ENCODE measurements around the gene ARMC12. TPM values are rescaled to one million over a fixed set of nuclear protein-coding genes. Genes with fewer than 3 reads are reported as not detected.

The ARMC12 gene
- total and polyA plus RNA-seq, 2 of the 13 experiments (the other 11 are each of a cell fraction or from before 2014, with no cell fraction given): 1.3 TPM; not detected in 1

DNA sequence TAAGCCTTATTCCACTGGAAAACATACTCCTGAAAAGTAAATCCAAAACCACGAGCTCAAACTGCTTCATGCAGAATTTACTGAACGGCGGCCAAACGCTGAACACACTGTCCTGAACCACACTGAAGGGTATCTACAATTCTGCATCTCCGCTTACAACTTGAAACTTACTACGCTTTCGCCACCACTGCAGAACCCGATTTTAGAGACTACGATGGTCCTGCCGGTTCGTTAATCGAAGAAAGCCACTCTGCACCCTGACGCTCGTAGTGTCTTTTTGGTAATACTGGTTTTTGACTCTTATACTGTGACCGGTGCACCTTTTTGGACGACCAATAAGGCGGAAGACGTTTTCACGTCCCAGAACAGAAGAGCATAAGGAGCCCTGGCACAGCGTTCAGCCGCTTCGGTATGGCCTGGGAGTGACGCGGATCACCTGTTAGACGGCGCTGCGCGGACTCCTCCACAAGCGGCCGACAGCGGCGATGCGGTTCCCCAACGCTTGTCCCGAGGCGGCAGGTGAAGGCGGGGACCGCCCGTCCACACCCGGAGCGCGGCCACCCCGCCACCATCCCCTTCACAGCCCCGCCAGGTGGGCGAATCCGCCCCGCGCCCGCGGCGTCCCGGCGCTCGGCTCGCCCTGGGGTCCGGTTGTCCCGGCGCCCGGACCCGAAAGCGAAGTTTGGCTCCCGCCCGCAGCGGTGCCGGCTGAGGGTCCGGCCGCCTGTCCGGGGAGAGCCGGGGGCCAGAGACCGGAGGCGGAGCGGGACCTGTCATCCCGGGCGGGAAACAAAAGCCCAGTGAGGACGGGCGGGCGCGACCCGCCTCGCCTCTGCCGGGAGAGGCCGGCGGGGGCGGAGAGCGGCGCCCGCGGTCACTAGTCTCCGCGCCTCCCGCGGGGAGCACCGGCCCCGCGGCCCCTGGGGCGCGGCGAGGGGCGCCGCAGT, 48.9 kb upstream of the ARMC12 start (continued):
- TF ChIP-seq, protein P1, sequence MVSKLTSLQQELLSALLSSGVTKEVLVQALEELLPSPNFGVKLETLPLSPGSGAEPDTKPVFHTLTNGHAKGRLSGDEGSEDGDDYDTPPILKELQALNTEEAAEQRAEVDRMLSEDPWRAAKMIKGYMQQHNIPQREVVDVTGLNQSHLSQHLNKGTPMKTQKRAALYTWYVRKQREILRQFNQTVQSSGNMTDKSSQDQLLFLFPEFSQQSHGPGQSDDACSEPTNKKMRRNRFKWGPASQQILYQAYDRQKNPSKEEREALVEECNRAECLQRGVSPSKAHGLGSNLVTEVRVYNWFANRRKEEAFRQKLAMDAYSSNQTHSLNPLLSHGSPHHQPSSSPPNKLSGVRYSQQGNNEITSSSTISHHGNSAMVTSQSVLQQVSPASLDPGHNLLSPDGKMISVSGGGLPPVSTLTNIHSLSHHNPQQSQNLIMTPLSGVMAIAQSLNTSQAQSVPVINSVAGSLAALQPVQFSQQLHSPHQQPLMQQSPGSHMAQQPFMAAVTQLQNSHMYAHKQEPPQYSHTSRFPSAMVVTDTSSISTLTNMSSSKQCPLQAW (CRISPR knock-in tag; IDR thresholded peaks at IDR 0.05): no peak
- no peak for TF ChIP-seq ZC3H13 (CRISPR knock-in tag; IDR thresholded peaks at IDR 0.05)
- TF ChIP-seq ZSCAN9 (CRISPR knock-in tag; IDR thresholded peaks at IDR 0.05; ENCODE audit: borderline replicate concordance): 0 out of 2 replicates have a peak, but pooled peaks have one; percentile 52
- TF ChIP-seq, protein P2, sequence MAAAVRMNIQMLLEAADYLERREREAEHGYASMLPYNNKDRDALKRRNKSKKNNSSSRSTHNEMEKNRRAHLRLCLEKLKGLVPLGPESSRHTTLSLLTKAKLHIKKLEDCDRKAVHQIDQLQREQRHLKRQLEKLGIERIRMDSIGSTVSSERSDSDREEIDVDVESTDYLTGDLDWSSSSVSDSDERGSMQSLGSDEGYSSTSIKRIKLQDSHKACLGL (CRISPR knock-in tag; IDR thresholded peaks at IDR 0.05): no peak
- TF ChIP-seq SOX5 (CRISPR knock-in tag; IDR thresholded peaks at IDR 0.05; ENCODE audit: borderline replicate concordance): no peak
- TF ChIP-seq, protein P3, sequence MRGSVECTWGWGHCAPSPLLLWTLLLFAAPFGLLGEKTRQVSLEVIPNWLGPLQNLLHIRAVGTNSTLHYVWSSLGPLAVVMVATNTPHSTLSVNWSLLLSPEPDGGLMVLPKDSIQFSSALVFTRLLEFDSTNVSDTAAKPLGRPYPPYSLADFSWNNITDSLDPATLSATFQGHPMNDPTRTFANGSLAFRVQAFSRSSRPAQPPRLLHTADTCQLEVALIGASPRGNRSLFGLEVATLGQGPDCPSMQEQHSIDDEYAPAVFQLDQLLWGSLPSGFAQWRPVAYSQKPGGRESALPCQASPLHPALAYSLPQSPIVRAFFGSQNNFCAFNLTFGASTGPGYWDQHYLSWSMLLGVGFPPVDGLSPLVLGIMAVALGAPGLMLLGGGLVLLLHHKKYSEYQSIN (CRISPR knock-in tag; IDR thresholded peaks at IDR 0.05; ENCODE audit: borderline replicate concordance): no peak
- peak; percentile 28; the same call in 1 of the 2 replicates for TF ChIP-seq ZNF598 (CRISPR knock-in tag; IDR thresholded peaks at IDR 0.05; ENCODE audit: borderline replicate concordance)
- TF ChIP-seq, protein P4, sequence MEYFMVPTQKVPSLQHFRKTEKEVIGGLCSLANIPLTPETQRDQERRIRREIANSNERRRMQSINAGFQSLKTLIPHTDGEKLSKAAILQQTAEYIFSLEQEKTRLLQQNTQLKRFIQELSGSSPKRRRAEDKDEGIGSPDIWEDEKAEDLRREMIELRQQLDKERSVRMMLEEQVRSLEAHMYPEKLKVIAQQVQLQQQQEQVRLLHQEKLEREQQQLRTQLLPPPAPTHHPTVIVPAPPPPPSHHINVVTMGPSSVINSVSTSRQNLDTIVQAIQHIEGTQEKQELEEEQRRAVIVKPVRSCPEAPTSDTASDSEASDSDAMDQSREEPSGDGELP (IDR thresholded peaks at IDR 0.05; ENCODE audit: borderline replicate concordance, low read depth): peak; percentile 77
- TF ChIP-seq, protein P5, sequence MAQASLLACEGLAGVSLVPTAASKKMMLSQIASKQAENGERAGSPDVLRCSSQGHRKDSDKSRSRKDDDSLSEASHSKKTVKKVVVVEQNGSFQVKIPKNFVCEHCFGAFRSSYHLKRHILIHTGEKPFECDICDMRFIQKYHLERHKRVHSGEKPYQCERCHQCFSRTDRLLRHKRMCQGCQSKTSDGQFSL (CRISPR knock-in tag; IDR thresholded peaks at IDR 0.05): peak; percentile 39; the same call in 1 of the 2 replicates
- no peak for TF ChIP-seq NFYC (CRISPR knock-in tag; IDR thresholded peaks at IDR 0.05)
- TF ChIP-seq SP4 (CRISPR knock-in tag; IDR thresholded peaks at IDR 0.05): no peak
- TF ChIP-seq CBX5 (CRISPR knock-in tag; IDR thresholded peaks at IDR 0.05; ENCODE audit: borderline replicate concordance): no peak
- no peak for TF ChIP-seq HNRNPUL1 (IDR thresholded peaks at IDR 0.05; ENCODE audit: low read depth, low read length)
- TF ChIP-seq, protein P6, sequence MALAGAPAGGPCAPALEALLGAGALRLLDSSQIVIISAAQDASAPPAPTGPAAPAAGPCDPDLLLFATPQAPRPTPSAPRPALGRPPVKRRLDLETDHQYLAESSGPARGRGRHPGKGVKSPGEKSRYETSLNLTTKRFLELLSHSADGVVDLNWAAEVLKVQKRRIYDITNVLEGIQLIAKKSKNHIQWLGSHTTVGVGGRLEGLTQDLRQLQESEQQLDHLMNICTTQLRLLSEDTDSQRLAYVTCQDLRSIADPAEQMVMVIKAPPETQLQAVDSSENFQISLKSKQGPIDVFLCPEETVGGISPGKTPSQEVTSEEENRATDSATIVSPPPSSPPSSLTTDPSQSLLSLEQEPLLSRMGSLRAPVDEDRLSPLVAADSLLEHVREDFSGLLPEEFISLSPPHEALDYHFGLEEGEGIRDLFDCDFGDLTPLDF (CRISPR knock-in tag; IDR thresholded peaks at IDR 0.05): peak; percentile 27; the same call in 1 of the 2 replicates
- TF ChIP-seq IRF2 (CRISPR knock-in tag; IDR thresholded peaks at IDR 0.05): no peak
- TF ChIP-seq FOSL1 (CRISPR knock-in tag; IDR thresholded peaks at IDR 0.05; ENCODE audit: borderline replicate concordance): no peak
- no peak; the same call in 1 of the 2 replicates for TF ChIP-seq ZNF790 (CRISPR knock-in tag; IDR thresholded peaks at IDR 0.05; ENCODE audit: borderline replicate concordance)
- no peak for TF ChIP-seq FOXK2 (IDR thresholded peaks at IDR 0.05)
- peak; percentile 57 for TF ChIP-seq ARNTL (CRISPR knock-in tag; IDR thresholded peaks at IDR 0.05)
- TF ChIP-seq ATM (IDR thresholded peaks at IDR 0.05; ENCODE audit: borderline replicate concordance): no peak
- TF ChIP-seq STAG1 (CRISPR knock-in tag; IDR thresholded peaks at IDR 0.05): no peak; the same call in 1 of the 2 replicates
- TF ChIP-seq RFX1 (IDR thresholded peaks at IDR 0.05): no peak
- no peak for TF ChIP-seq ZNF468 (CRISPR knock-in tag; IDR thresholded peaks at IDR 0.05)
- no peak for TF ChIP-seq RARA (CRISPR knock-in tag; IDR thresholded peaks at IDR 0.05)
- TF ChIP-seq HOXD1 (CRISPR knock-in tag; IDR thresholded peaks at IDR 0.05): peak; percentile 38; the same call in 1 of the 2 replicates
- no peak for TF ChIP-seq JDP2 (CRISPR knock-in tag; IDR thresholded peaks at IDR 0.05; ENCODE audit: borderline replicate concordance)

Measured in HepG2 (cell line).